ENCODE data around the gene OR4K14. TPM values are rescaled to one million over a fixed set of nuclear protein-coding genes. Genes with fewer than 3 reads are reported as not detected.
"Not testable (repeated sequence)": the region's sequence is repeated elsewhere in the genome, so short reads cannot be mapped to it uniquely, and the experiment has no call there.

The OR4K14 gene
- total RNA-seq, 3 donors from 2014 or later (not counting 1 experiment from before 2014, with no cell fraction given) = not detected

- peaks cover 4 to 7% of the 10 kb centered on the region in 2 donors for H3K9me3 Mint-ChIP-seq
- no peak for TF ChIP-seq CTCF (IDR thresholded peaks at IDR 0.05)
- WGBS (ENCODE audit: insufficient coverage) = 17% methylated on average over 1 of the region's 1 CpG
- H3K27me3 ChIP-seq (ENCODE audit: control insufficient read depth, insufficient read depth, low read length) = no peaks in the 10 kb centered on the region
- intact Hi-C loops (cut with micrococcal nuclease) = no loop called here
- no peak overlapping the region for H3K27ac ChIP-seq (ENCODE audit: low read length)
- H3K27me3 Mint-ChIP-seq (ENCODE audit: low read depth in 2 of 2) = no peaks in the 10 kb centered on the region
- H3K36me3 ChIP-seq (ENCODE audit: control insufficient read depth, insufficient read depth, low read length) = no peaks in the 10 kb centered on the region
- H3K9me3 ChIP-seq (ENCODE audit: control insufficient read depth, insufficient read depth, low read length) = no peaks in the 10 kb centered on the region
- DNase-seq = peak in 1 of 2 donors; percentile 63
- no peaks in the 10 kb centered on the region for H3K4me1 ChIP-seq (ENCODE audit: control insufficient read depth, insufficient read depth, low read length)
- no peak overlapping the region for H3K4me3 Mint-ChIP-seq
- H3K36me3 Mint-ChIP-seq = no peaks in the 10 kb centered on the region
- peaks cover 18 to 25% of the 10 kb centered on the region in 2 donors for H3K4me1 Mint-ChIP-seq
- peak; percentile 46 to 52 (median 48) for ATAC-seq
- H3K4me3 ChIP-seq (ENCODE audit: low read length) = no peak overlapping the region
- H3K27ac Mint-ChIP-seq = peak overlapping the region in 1 of 2 donors; percentile 22
Observed at GRCh38 chr14:19974844-19975243, 44.3 kb downstream of the OR4K14 start.

GRCh38 chr14:19969735-19970134, 49.4 kb downstream of the OR4K14 start:
- not testable (repeated sequence) for H3K27me3 ChIP-seq (ENCODE audit: control insufficient read depth, insufficient read depth, low read length); ATAC-seq

More at GRCh38 chr14:19969735-19970134, 49.4 kb downstream of the OR4K14 start:
- H3K27ac ChIP-seq (ENCODE audit: low read length); H3K27me3 Mint-ChIP-seq (ENCODE audit: low read depth in 2 of 2); H3K9me3 Mint-ChIP-seq; H3K4me1 ChIP-seq (ENCODE audit: control insufficient read depth, insufficient read depth, low read length); H3K36me3 ChIP-seq (ENCODE audit: control insufficient read depth, insufficient read depth, low read length); H3K4me1 Mint-ChIP-seq; DNase-seq; H3K4me3 Mint-ChIP-seq; H3K9me3 ChIP-seq (ENCODE audit: control insufficient read depth, insufficient read depth, low read length); intact Hi-C loops (cut with micrococcal nuclease); H3K27ac Mint-ChIP-seq; H3K4me3 ChIP-seq (ENCODE audit: low read length); H3K36me3 Mint-ChIP-seq: not testable (repeated sequence)
- WGBS (ENCODE audit: insufficient coverage) = 89% methylated on average over 2 of the region's 2 CpGs

Other genes with a start within 250 kb of the OR4K14 start
- gene OR4M1, start 245.8 kb downstream of the OR4K14 start, total RNA-seq = not detected
- gene OR4N2, start 215.5 kb downstream of the OR4K14 start, total RNA-seq = not detected
- not detected for gene OR4K2, start 144.2 kb downstream of the OR4K14 start, total RNA-seq
- gene OR4K5, start 98.7 kb downstream of the OR4K14 start, total RNA-seq = not detected
- gene OR4K1, start 88.4 kb downstream of the OR4K14 start, total RNA-seq = not detected
- not detected for gene OR4K15, start 43.7 kb downstream of the OR4K14 start, total RNA-seq
- gene OR4Q2, start 17.1 kb downstream of the OR4K14 start, total RNA-seq = not detected
- gene OR4K13, start 16.7 kb upstream of the OR4K14 start, total RNA-seq = not detected
- not detected for gene OR4L1, start 40.7 kb upstream of the OR4K14 start, total RNA-seq
- not detected for gene OR4K17, start 91.4 kb upstream of the OR4K14 start, total RNA-seq
- gene OR4N5, start 119.5 kb upstream of the OR4K14 start, total RNA-seq = not detected
- gene OR11G2, start 171.6 kb upstream of the OR4K14 start, total RNA-seq = not detected
- not detected for gene OR11H6, start 204.4 kb upstream of the OR4K14 start, total RNA-seq
- gene OR11H7, start 209.7 kb upstream of the OR4K14 start, total RNA-seq = not detected
- gene OR11H4, start 220.0 kb upstream of the OR4K14 start, total RNA-seq = not detected

Measured in natural killer cell (primary cell).